K562 (cell line): ENCODE data around the gene TENM3. TPM values are rescaled to one million over a fixed set of nuclear protein-coding genes. Genes with fewer than 3 reads are reported as not detected.

ENCODE experiments used
- ATAC-seq: fragments of 200-7000 bp; cut with Tn5 transposase; 3 replicates; pipeline ENCODE4 v1.9.1; 2020; ENCODE audit warnings: moderate library complexity
- BruUV-seq: library from RNA; stranded (reverse); fragments of 400-500 nt; replicated peaks from 2 replicates; lab custom pipeline; 2021; lab: Mats Ljungman, UMichigan
- CTCF ChIA-PET: fragments of 300-600 bp; formaldehyde crosslinking; extraction: SDS; loops from one replicate; lab custom pipeline; 2021; ENCODE audit warnings: low intra/inter-chr PET ratio; lab: Yijun Ruan, JAX
- POLR2A ChIA-PET: fragments of 300-600, 350-650 bp; sonication (Branson Sonifier 250); formaldehyde crosslinking; extraction: SDS; loops from one replicate; lab custom pipeline; 2021; ENCODE audit warnings: antibody characterized with exemption, inconsistent platforms; lab: Yijun Ruan, JAX
- DNase-seq, 4 experiments: peaks; one replicate each; pipeline versions ENCODE4 v3.0.0 to v3.0.0-alpha.2; 2011 to 2018; ENCODE audit warnings: low spot score in 3 of 4, mixed read lengths in 3 of 4; ENCODE audit errors: extremely low read depth in 1 of 4
- FAIRE-seq: peaks from 2 replicates; lab custom pipeline; 2011; peaks lifted over from hg19 to GRCh38; lab: Jason Lieb, UNC
- H2AFZ ChIP-seq: 2 replicates; pipeline ENCODE4 v1.6.0; 2011; ENCODE audit warnings: low read depth, low read length, control low read depth, inconsistent platforms
- H3K27ac ChIP-seq: fragments of 200-600 bp; 3 replicates; pipeline ENCODE4 v1.8.0; 2011; ENCODE audit warnings: low read depth, mild to moderate bottlenecking, control low read depth, inconsistent platforms, low read length, moderate library complexity, mixed read lengths; ENCODE audit errors: extremely low read depth
- H3K27me3 ChIP-seq, 2 experiments: fragments of 300-600 bp in 1 of 2; 2 replicates in 1 of 2; 3 replicates in 1 of 2; pipeline versions ENCODE4 v1.6.0 to v1.8.0; 2011; ENCODE audit warnings: inconsistent platforms in 2 of 2, low read length in 2 of 2, mild to moderate bottlenecking in 1 of 2, mixed read lengths in 1 of 2, moderate library complexity in 1 of 2; ENCODE audit not compliant: control insufficient read depth in 2 of 2, insufficient read depth in 2 of 2
- H3K36me3 ChIP-seq: fragments of 300-600 bp; 3 replicates; pipeline ENCODE4 v1.8.0; 2011; ENCODE audit warnings: mild to moderate bottlenecking, low read length, inconsistent platforms; ENCODE audit not compliant: control insufficient read depth, insufficient read depth
- H3K4me1 ChIP-seq, 2 experiments: fragments of 200-600 bp in 1 of 2; replicated peaks in 1 of 2; 2 replicates in 1 of 2; 3 replicates in 1 of 2; pipeline versions ENCODE4 v1.5.1 to v1.8.0; 2011; ENCODE audit warnings: inconsistent platforms in 2 of 2, low read length in 2 of 2, mild to moderate bottlenecking in 1 of 2, mixed read lengths in 1 of 2, moderate library complexity in 1 of 2; ENCODE audit not compliant: control insufficient read depth in 2 of 2, insufficient read depth in 2 of 2
- H3K4me2 ChIP-seq: 2 replicates; pipeline ENCODE4 v1.6.1; 2011; ENCODE audit warnings: low read length, control low read depth, inconsistent platforms, mixed read lengths; ENCODE audit not compliant: insufficient read depth
- H3K4me3 ChIP-seq: fragments of 200-600 bp; sonication (generic), shearing (Covaris generic); 2 replicates; pipeline ENCODE4 v1.5.1; 2016; ENCODE audit warnings: control low read depth, inconsistent platforms
- H3K79me2 ChIP-seq: fragments of 200-600 bp; 3 replicates; pipeline ENCODE4 v1.8.0; 2011; ENCODE audit warnings: low read length, inconsistent platforms; ENCODE audit not compliant: control insufficient read depth, insufficient read depth
- H3K9ac ChIP-seq, 2 experiments: 2 replicates each; pipeline versions ENCODE4 v1.6.0 to v1.6.1; 2011; ENCODE audit warnings: low read depth in 2 of 2, low read length in 2 of 2, control low read depth in 1 of 2, inconsistent platforms in 1 of 2, mild to moderate bottlenecking in 1 of 2, mixed read lengths in 1 of 2; ENCODE audit not compliant: insufficient read depth in 1 of 2
- H3K9me1 ChIP-seq: one replicate; pipeline ENCODE4 v1.6.0; 2011; ENCODE audit warnings: inconsistent platforms, mild to moderate bottlenecking, low read length, moderate library complexity; ENCODE audit not compliant: control insufficient read depth, insufficient read depth
- H3K9me3 ChIP-seq: replicated peaks from 2 replicates; pipeline ENCODE4 v1.5.1; 2011; ENCODE audit warnings: low read depth, low read length, inconsistent platforms; ENCODE audit not compliant: control insufficient read depth, insufficient read depth
- H4K20me1 ChIP-seq: replicated peaks from 2 replicates; pipeline ENCODE4 v1.6.1; 2011; ENCODE audit warnings: low read length, inconsistent platforms, mixed read lengths; ENCODE audit not compliant: control insufficient read depth, insufficient read depth
- ATF4 ChIP-seq: fragments of 450-650 bp; formaldehyde crosslinking; IDR thresholded peaks from 2 replicates; pipeline ENCODE4 v1.4.0; 2022; ENCODE audit warnings: mild to moderate bottlenecking, moderate library complexity
- CBX2 ChIP-seq: fragments of 200-600 bp; sonication (generic); IDR thresholded peaks from one replicate; pipeline ENCODE4 v1.6.1; 2012; ENCODE audit warnings: mild to moderate bottlenecking, low read length, inconsistent platforms; ENCODE audit not compliant: insufficient read depth, poor library complexity, severe bottlenecking
- E2F6 ChIP-seq, 2 experiments: IDR thresholded peaks; 2 replicates each; pipeline ENCODE4 v1.6.1; 2011; ENCODE audit warnings: borderline replicate concordance in 1 of 2, control low read depth in 1 of 2, low read depth in 1 of 2, low read length in 1 of 2, mild to moderate bottlenecking in 1 of 2, mixed read lengths in 1 of 2, moderate library complexity in 1 of 2; ENCODE audit not compliant: insufficient read depth in 1 of 2, insufficient read length in 1 of 2, poor library complexity in 1 of 2, severe bottlenecking in 1 of 2; ENCODE audit errors: extremely low read depth in 1 of 2
- ESRRA ChIP-seq: fragments of 450-650 bp; IDR thresholded peaks from 2 replicates; pipeline ENCODE4 v1.6.1; 2014; ENCODE audit warnings: low read depth, mild to moderate bottlenecking, moderate library complexity, borderline replicate concordance
- FOXM1 ChIP-seq, 2 experiments: fragments of 450-650 bp in 1 of 2; sonication (generic) in 1 of 2; formaldehyde crosslinking in 1 of 2; IDR thresholded peaks; 2 replicates each; pipeline versions ENCODE4 v1.6.1 to v1.9.0; 2017 to 2022; ENCODE audit warnings: low read depth in 2 of 2, mild to moderate bottlenecking in 2 of 2, missing genetic modification reagents in 1 of 2, moderate library complexity in 1 of 2
- HDAC8 ChIP-seq: fragments of 450-650 bp; IDR thresholded peaks from 2 replicates; pipeline ENCODE4 v1.6.1; 2016; ENCODE audit warnings: mild to moderate bottlenecking, missing genetic modification characterization, moderate library complexity, missing compliant biosample characterization
- HINFP ChIP-seq: fragments of 450-650 bp; conservative IDR thresholded peaks from 2 replicates; pipeline ENCODE4 v1.6.1; 2016; ENCODE audit warnings: missing genetic modification characterization, low read depth, mild to moderate bottlenecking, control low read depth, missing compliant biosample characterization
- HLTF ChIP-seq: fragments of 450-650 bp; IDR thresholded peaks from 2 replicates; pipeline ENCODE4 v1.6.1; 2016
- HMG20B ChIP-seq: fragments of 250-450 bp; sonication (Bioruptor Pico); IDR thresholded peaks from 2 replicates; pipeline ENCODE4 v1.5.0; 2021; ENCODE audit warnings: mild to moderate bottlenecking
- HOXB6 ChIP-seq: fragments of 250-450 bp; sonication (Bioruptor Pico); IDR thresholded peaks from 2 replicates; pipeline ENCODE4 v1.5.1; 2022; ENCODE audit warnings: mild to moderate bottlenecking, borderline replicate concordance
- IFI16 ChIP-seq: fragments of 250-450 bp; sonication (Bioruptor Pico); IDR thresholded peaks from 2 replicates; pipeline ENCODE4 v2.1.2; 2022; ENCODE audit warnings: mild to moderate bottlenecking, inconsistent platforms
- MIER1 ChIP-seq: fragments of 450-650 bp; IDR thresholded peaks from 2 replicates; pipeline ENCODE4 v1.6.1; 2016; ENCODE audit warnings: antibody characterized with exemption, mild to moderate bottlenecking, low read depth
- NFATC3 ChIP-seq: fragments of 450-650 bp; IDR thresholded peaks from 2 replicates; pipeline ENCODE4 v1.6.1; 2017; ENCODE audit warnings: mild to moderate bottlenecking
- NFRKB ChIP-seq: fragments of 450-650 bp; IDR thresholded peaks from 2 replicates; pipeline ENCODE4 v1.6.1; 2016; ENCODE audit warnings: low read depth
- RBM34 ChIP-seq: fragments of 200-400 bp; formaldehyde crosslinking; IDR thresholded peaks from 2 replicates; pipeline ENCODE4 v1.6.1; 2018; ENCODE audit warnings: low read length, borderline replicate concordance; ENCODE audit not compliant: insufficient read depth
- THAP7 ChIP-seq: fragments of 250-450 bp; sonication (Bioruptor Pico); IDR thresholded peaks from 2 replicates; pipeline ENCODE4 v1.5.0; 2021
- ZKSCAN1 ChIP-seq: fragments of 150-350 bp; IDR thresholded peaks from 2 replicates; pipeline ENCODE4 v1.6.1; 2016; ENCODE audit warnings: low read depth, low read length
- ZNF121 ChIP-seq: sonication (generic); formaldehyde crosslinking; conservative IDR thresholded peaks from 2 replicates; pipeline ENCODE4 v1.8.0; 2022; ENCODE audit warnings: missing genetic modification reagents
- ZNF436 ChIP-seq: fragments of 250-450, 450-650 bp; sonication (Bioruptor Pico); formaldehyde crosslinking; IDR thresholded peaks from 2 replicates; pipeline ENCODE4 v1.7.0; 2020; ENCODE audit warnings: mild to moderate bottlenecking
- WGBS: fragments of 100-300 bp; shearing (Covaris generic); methylation state at CpG from one replicate; pipeline ENCODE4 v1.1.6; 2016; ENCODE audit warnings: low coverage, mixed read lengths; ENCODE audit not compliant: insufficient coverage; ENCODE audit errors: missing lambda C conversion rate; 5-methylcytosine and 5-hydroxymethylcytosine counted together
- in situ Hi-C: fragments of 300-500 bp; cut with MboI; formaldehyde crosslinking; loops from 4 replicates; pipeline ENCODE4 v1.15.0; 2018; ENCODE audit warnings: inconsistent platforms, mixed read lengths
- intact Hi-C: fragments of 100-400 bp; cut with micrococcal nuclease; formaldehyde crosslinking; loops from 2 replicates; pipeline ENCODE4 v1.14.2; 2022
- polyA plus RNA-seq, 8 experiments: library from polyadenylated mRNA; depleted of rRNA in 4 of 8; stranded (reverse) in 5 of 8; unstranded in 3 of 8; fragments of >200 nt; fragmentation: Nextera tagmentation in 2 of 8; fragmentation: Illumina TruSeq in 1 of 8; extraction: Ambion mirVana in 2 of 8; extraction: Trizol in 1 of 8; gene quantifications; 2 replicates each; pipeline versions ENCODE4 v1.2.1 to v1.2.3, GENCODE V29; 2011 to 2014; ENCODE audit warnings: inconsistent platforms in 1 of 8, missing spikeins in 1 of 8
- total RNA-seq, 7 experiments: library from RNA; depleted of rRNA in 6 of 7; stranded (reverse); fragments of >200 nt in 6 of 7; fragmentation: Illumina TruSeq in 2 of 7; extraction: Trizol in 2 of 7; gene quantifications; 2 replicates each; pipeline versions ENCODE4 v1.2.1 to v1.2.3, GENCODE V29; 2011 to 2021; ENCODE audit warnings: low replicate concordance in 1 of 7

TENM3 gene
- total and polyA plus RNA-seq, 9 of the 15 experiments (the other 6 are each of a cell fraction or from before 2014, with no cell fraction given), result 0.01 to 0.02 TPM; not detected in 7

- no peak for TF ChIP-seq ATF4
- no peak for TF ChIP-seq ZNF121
- no peak for TF ChIP-seq ESRRA
These were observed 139.7 kb downstream of the TENM3 start (continued) for GRCh38 chr4:182382941-182383340.

GRCh38 chr4:182384631-182385091 is 141.5 kb downstream of the TENM3 start:
- Histone ChIP-seq H3K36me3 (no peaks in the 10 kb centered on the region), H3K27ac (no peak overlapping the region), H3K9me3 (no peaks in the 10 kb centered on the region), H3K27me3 (no peaks in the 10 kb centered on the region), H3K4me1 (no peaks in the 10 kb centered on the region), H4K20me1 (no peaks in the 10 kb centered on the region), H3K9ac (no peak overlapping the region), H3K9me1 (no peaks in the 10 kb centered on the region), H3K4me2 (no peak overlapping the region), H3K79me2 (no peaks in the 10 kb centered on the region), H2AFZ (no peak overlapping the region), H3K4me3 (no peak overlapping the region)
- POLR2A ChIA-PET, result no interaction called here
- ATAC-seq (no peak), FAIRE-seq (no peak), DNase-seq (no peak)
- CTCF ChIA-PET, result no interaction called here
- WGBS, result 0% methylated on average over 6 of the region's 6 CpGs
- intact Hi-C loops (no loop called here), in situ Hi-C loops (no loop called here)
- BruUV-seq, result no TSS peak
- TF ChIP-seq HDAC8 (no peak), HINFP (no peak), NFRKB (no peak), MIER1 (no peak), E2F6 (IDR thresholded peaks at IDR 0.05; ENCODE audit: borderline replicate concordance in 1 of 2, extremely low read depth in 1 of 2, insufficient read depth in 1 of 2, insufficient read length in 1 of 2, low read depth in 1 of 2, low read length in 1 of 2, poor library complexity in 1 of 2, severe bottlenecking in 1 of 2) (no peak), RBM34 (no peak), ZNF436 (CRISPR knock-in tag) (no peak), HMG20B (no peak), HLTF (no peak), HOXB6 (CRISPR knock-in tag) (no peak), ZKSCAN1 (no peak), CBX2 (no peak), FOXM1 (IDR thresholded peaks at IDR 0.05; ENCODE audit: low read depth) (no peak), FOXM1 (CRISPR knock-in tag; IDR thresholded peaks at IDR 0.05; ENCODE audit: low read depth) (no peak), IFI16 (CRISPR knock-in tag) (no peak), THAP7 (CRISPR knock-in tag) (no peak), NFATC3 (no peak)
